Smooth muscle cell of the coronary artery (primary cell): ENCODE measurements around the gene RBMS2. TPM values are rescaled to one million over a fixed set of nuclear protein-coding genes. Genes with fewer than 3 reads are reported as not detected.

Experiments
- total RNA-seq: library from RNA; depleted of rRNA; stranded (reverse); fragments of >200 nt; gene quantifications from 2 replicates; pipeline ENCODE4 v1.2.3, GENCODE V29; 2014; ENCODE audit warnings: low replicate concordance

The RBMS2 gene
- total RNA-seq, result 4.6 and 22.2 TPM in 2 replicates

GRCh38 chr12:56521590-56522371 is at the start of gene RBMS2:
RBMS2 (plus strand) TSS chr12:56521820; CDS start chr12:56522024, 204 bp downstream.

GRCh38 chr12:56488041-56488955 is 33.3 kb upstream of the RBMS2 start, which contains the start of gene GLS2:
GLS2 (minus strand) TSS chr12:56488161; CDS start chr12:56488118, 43 bp downstream.

GRCh38 chr12:56630180-56630632 is 108.6 kb downstream of the RBMS2 start, which contains the start of gene BAZ2A:
BAZ2A (minus strand) TSS chr12:56630326; CDS start chr12:56617530, 12,796 bp downstream.

Other genes starting within 250 kb of the RBMS2 start
- gene CS, start 221.5 kb upstream of the RBMS2 start, total RNA-seq, result 44.8 and 81.3 TPM in 2 replicates
- 74.3 and 113 TPM in 2 replicates for gene CNPY2, start 205.8 kb upstream of the RBMS2 start, total RNA-seq
- gene PAN2, start 187.8 kb upstream of the RBMS2 start, total RNA-seq, result 15.5 and 22.7 TPM in 2 replicates
- not detected in 2 replicates for gene IL23A, start 182.9 kb upstream of the RBMS2 start, total RNA-seq
- 164 and 272 TPM in 2 replicates for gene STAT2, start 161.7 kb upstream of the RBMS2 start, total RNA-seq
- gene APOF, start 159.0 kb upstream of the RBMS2 start, total RNA-seq, result not detected in 2 replicates
- gene TIMELESS, start 72.4 kb upstream of the RBMS2 start, total RNA-seq, result 3.7 and 5.4 TPM in 2 replicates
- not detected in 2 replicates for gene MIP, start 67.2 kb upstream of the RBMS2 start, total RNA-seq
- gene SPRYD4, start 53.2 kb upstream of the RBMS2 start, total RNA-seq, result 1.1 and 1.2 TPM in 2 replicates
- 0.38 TPM in 1 of 2 replicates, not detected in the other for gene GLS2, start 33.7 kb upstream of the RBMS2 start, total RNA-seq
- 10.2 and 16.8 TPM in 2 replicates for gene BAZ2A, start 108.5 kb downstream of the RBMS2 start, total RNA-seq
- 465 and 670 TPM in 2 replicates for gene ATP5F1B, start 124.2 kb downstream of the RBMS2 start, total RNA-seq
- 28.1 and 44.5 TPM in 2 replicates for gene PTGES3, start 166.5 kb downstream of the RBMS2 start, total RNA-seq
- gene NACA, start 203.5 kb downstream of the RBMS2 start, total RNA-seq, result 1,430 and 1,456 TPM in 2 replicates
- gene PRIM1, start 230.5 kb downstream of the RBMS2 start, total RNA-seq, result 3.8 and 5.7 TPM in 2 replicates
- gene HSD17B6, start 241.5 kb downstream of the RBMS2 start, total RNA-seq, result 0.35 and 0.53 TPM in 2 replicates